Thyroid gland (tissue), 4 donors: Measurements from ENCODE around the gene TMEM8B.

Source experiments
- POLR2A ChIP-seq, 2 donors: fragments of 450-650 bp; IDR thresholded peaks; one replicate each; pipeline ENCODE4 v1.6.1; 2017; ENCODE audit warnings: antibody characterized with exemption in 2 of 2, mild to moderate bottlenecking in 2 of 2, moderate library complexity in 1 of 2
- TF ChIP-seq, protein P1 (sequence below), 6 experiments: fragments of 200-600 bp in 3 of 6; fragments of 450-650 bp in 3 of 6; sonication (generic) in 3 of 6; IDR thresholded peaks; one replicate each; pipeline ENCODE4 v1.5.1; 2016 to 2019; ENCODE audit warnings: antibody characterized with exemption in 6 of 6, mild to moderate bottlenecking in 2 of 6, inconsistent platforms in 1 of 6, moderate library complexity in 1 of 6

DNA sequence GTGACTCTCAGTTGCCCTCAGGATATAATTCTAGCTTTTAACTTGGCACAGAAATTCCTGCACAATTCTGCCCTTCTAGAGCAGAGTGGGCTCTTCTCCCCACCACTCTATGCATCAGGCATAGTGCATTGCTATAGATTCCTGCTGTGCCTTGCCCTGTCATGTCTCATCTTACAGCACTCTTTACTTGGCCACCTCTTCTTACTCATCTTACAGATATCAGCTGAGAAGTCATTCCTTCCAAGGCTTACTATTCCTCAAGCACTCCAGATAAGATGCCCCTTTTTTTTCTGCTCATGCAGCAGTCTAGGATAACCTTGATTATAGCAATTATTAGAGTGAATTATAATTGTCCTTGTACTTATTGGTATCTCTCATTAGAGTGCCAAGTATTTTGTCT is 6.1 kb upstream of the TMEM8B start:
- TF ChIP-seq, protein P1, sequence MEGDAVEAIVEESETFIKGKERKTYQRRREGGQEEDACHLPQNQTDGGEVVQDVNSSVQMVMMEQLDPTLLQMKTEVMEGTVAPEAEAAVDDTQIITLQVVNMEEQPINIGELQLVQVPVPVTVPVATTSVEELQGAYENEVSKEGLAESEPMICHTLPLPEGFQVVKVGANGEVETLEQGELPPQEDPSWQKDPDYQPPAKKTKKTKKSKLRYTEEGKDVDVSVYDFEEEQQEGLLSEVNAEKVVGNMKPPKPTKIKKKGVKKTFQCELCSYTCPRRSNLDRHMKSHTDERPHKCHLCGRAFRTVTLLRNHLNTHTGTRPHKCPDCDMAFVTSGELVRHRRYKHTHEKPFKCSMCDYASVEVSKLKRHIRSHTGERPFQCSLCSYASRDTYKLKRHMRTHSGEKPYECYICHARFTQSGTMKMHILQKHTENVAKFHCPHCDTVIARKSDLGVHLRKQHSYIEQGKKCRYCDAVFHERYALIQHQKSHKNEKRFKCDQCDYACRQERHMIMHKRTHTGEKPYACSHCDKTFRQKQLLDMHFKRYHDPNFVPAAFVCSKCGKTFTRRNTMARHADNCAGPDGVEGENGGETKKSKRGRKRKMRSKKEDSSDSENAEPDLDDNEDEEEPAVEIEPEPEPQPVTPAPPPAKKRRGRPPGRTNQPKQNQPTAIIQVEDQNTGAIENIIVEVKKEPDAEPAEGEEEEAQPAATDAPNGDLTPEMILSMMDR (IDR thresholded peaks at IDR 0.05), result no peak
- TF ChIP-seq POLR2A (IDR thresholded peaks at IDR 0.05), result no peak
